ENCODE results near the gene MYO16.

DNA sequence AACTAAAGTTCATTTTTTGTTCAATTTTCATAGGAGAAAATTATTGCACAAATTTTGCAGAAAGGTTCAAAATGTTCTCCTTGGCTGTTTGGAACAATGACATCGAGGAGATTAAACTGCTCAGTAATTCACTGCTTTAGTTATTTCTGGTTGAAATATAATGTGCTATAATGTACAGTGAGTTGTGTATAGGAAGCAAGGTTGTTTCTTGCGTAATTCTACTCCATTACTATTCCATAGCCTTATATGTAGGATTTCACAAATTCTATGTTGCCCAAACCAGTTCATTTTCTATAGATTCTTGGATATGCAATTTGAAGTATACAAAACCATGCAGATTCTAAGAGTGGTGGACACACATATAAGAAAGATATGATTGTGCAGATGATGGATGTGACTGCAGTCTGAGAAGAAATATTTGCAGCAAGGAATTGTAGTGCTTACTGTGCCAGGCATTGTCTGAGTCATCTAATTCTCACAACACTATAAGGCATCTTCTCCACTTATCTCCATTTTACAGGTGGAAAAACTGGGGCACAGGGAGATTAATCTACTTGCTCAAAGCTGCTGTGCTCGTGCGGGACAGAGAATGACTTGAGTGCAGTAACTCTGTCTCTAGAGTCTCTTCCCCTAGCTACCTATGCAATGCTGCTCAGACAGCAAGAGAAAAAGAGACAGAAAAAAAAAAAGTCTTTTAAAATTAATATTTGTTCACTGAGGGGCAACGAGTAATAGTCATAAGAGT, 515.5 kb downstream of the MYO16 start:
- TF ChIP-seq GATA2 (IDR thresholded peaks at IDR 0.05; ENCODE audit: low read depth, low read length) (no peak), GATA3 (IDR thresholded peaks at IDR 0.05; ENCODE audit: low read depth, low read length) (no peak)
